Heart left ventricle (tissue), 16 donors: ENCODE data around the gene GPR148. TPM values are rescaled to one million over a fixed set of nuclear protein-coding genes. Genes with fewer than 3 reads are reported as not detected.

Source experiments
- ATAC-seq, 4 donors: fragments of 200-7000 bp; cut with Tn5 transposase; one replicate each; pipeline ENCODE4 v1.9.1; 2020 to 2022; ENCODE audit warnings: moderate library complexity in 4 of 4, mild to moderate bottlenecking in 3 of 4, moderate number of reproducible peaks in 1 of 4
- DNase-seq, 5 donors: peaks; one replicate each; pipeline ENCODE4 v3.0.0-alpha.2; 2020
- H3K27ac ChIP-seq, 12 donors: fragments of 200-600 bp; sonication (generic) in 4 of 12; one replicate each; pipeline versions ENCODE4 v1.5.0 to v1.8.0; 2016 to 2022; ENCODE audit warnings: mild to moderate bottlenecking in 2 of 12
- H3K27me3 ChIP-seq, 9 donors: fragments of 200-600 bp; sonication (generic) in 2 of 9; one replicate each; pipeline versions ENCODE4 v1.5.1 to v1.8.0; 2016 to 2022; ENCODE audit warnings: mild to moderate bottlenecking in 3 of 9
- H3K36me3 ChIP-seq, 9 donors: fragments of 200-600 bp; sonication (generic) in 2 of 9; one replicate each; pipeline versions ENCODE4 v1.5.0 to v1.8.0; 2018 to 2022; ENCODE audit warnings: mild to moderate bottlenecking in 2 of 9
- H3K4me1 ChIP-seq, 12 donors: fragments of 200-600 bp; sonication (generic) in 4 of 12; one replicate each; pipeline versions ENCODE4 v1.5.0 to v1.8.0; 2016 to 2022; ENCODE audit warnings: mild to moderate bottlenecking in 3 of 12
- H3K4me3 ChIP-seq, 12 donors: fragments of 200-600 bp; sonication (generic) in 4 of 12; one replicate each; pipeline versions ENCODE4 v1.5.0 to v1.8.0; 2017 to 2022; ENCODE audit warnings: mild to moderate bottlenecking in 9 of 12, moderate library complexity in 4 of 12
- H3K9me3 ChIP-seq, 12 donors: fragments of 200-600 bp; sonication (generic) in 4 of 12; one replicate each; pipeline versions ENCODE4 v1.5.0 to v1.8.0; 2016 to 2022; ENCODE audit warnings: mild to moderate bottlenecking in 1 of 12
- CTCF ChIP-seq, 12 donors: fragments of 200-600 bp; sonication (generic) in 4 of 12; IDR thresholded peaks; one replicate each; pipeline versions ENCODE4 v1.5.0 to v1.8.0; 2018 to 2022; ENCODE audit warnings: antibody characterized with exemption in 12 of 12, mild to moderate bottlenecking in 5 of 12
- POLR2A ChIP-seq, 2 donors: fragments of 450-650 bp; IDR thresholded peaks; one replicate each; pipeline ENCODE4 v1.6.1; 2017; ENCODE audit warnings: antibody characterized with exemption in 2 of 2, mild to moderate bottlenecking in 2 of 2, moderate library complexity in 2 of 2
- WGBS, 4 donors: extraction: QIAGEN DNeasy Blood & Tissue Kit in 2 of 4; methylation state at CpG; one replicate each; pipeline versions ENCODE4 v1.1.5 to v1.1.7; 2013 to 2018; 5-methylcytosine and 5-hydroxymethylcytosine counted together
- intact Hi-C, 10 donors: fragments of 100-400 bp; cut with DNase I; formaldehyde crosslinking; loops; one replicate each; pipeline versions ENCODE4 v1.11.1 to v1.14.2; 2022
- polyA plus RNA-seq, 2 donors: library from polyadenylated mRNA; stranded (reverse); fragments of 200-250 nt; gene quantifications; one replicate each; pipeline ENCODE4 v1.2.3, GENCODE V29; 2013
- total RNA-seq, 9 donors: library from RNA; depleted of rRNA in 2 of 9; stranded (reverse); fragments of >200 nt in 2 of 9; fragmentation: NEBNext Ultra II Directional in 3 of 9; extraction: Animal tissue kit (Norgen Biotek cat#: 25700) in 3 of 9; gene quantifications; one replicate each; pipeline versions ENCODE4 v1.1.0 to v1.2.4, GENCODE V29; 2016 to 2023
- donor health status: ischemic (EF 13 %, LVEDD 7.1; RV severe dilation, severe dysfunction).
- donor health status: healthy with polysubstance abuse.
- donor health status: DM: no; HTN: yes; CAD: no.
- donor health status: DM: no; HTN: no; CAD: no.
- donor health status: ischemic (EF 25% LVEDD 6.9; RV normal size, moderate dysfunction).
- donor health status: ischemic (EF 25% LVEDD 5.7; RV mildly dilated, moderate dysfunction).
- donor health status: healthy.
- donor health status: DM: yes; HTN: yes; CAD: no.
- donor health status: ischemic (EF 35%, LVEDD 5.7; RV mildly dilated, moderate dysfunction).
- donor health status: nonischemic (EF 11% LVEDD 7.7; RV severe dilation, severe dysfunction).
- donor health status: DM: yes; HTN: yes; CAD: no.
- donor health status: PGD.
- donor health status: ischemic (EF 29% LVEDD 5.4; RV normal size, mild dysfunction).
- donor health status: nonischemic (EF 23%, LVEDD 6.1; RV moderate dilation, normal function).

GPR148 gene
- total and polyA plus RNA-seq, 11 donors: not detected

- DNase-seq (no peak), ATAC-seq (no peak)
- Histone ChIP-seq H3K4me3 (no peak overlapping the region), H3K9me3 (no peaks in the 10 kb centered on the region), H3K27ac (no peak overlapping the region), H3K4me1 (peaks cover 0 to 15% (median 0%) of the 10 kb centered on the region in 12 donors), H3K36me3 (no peaks in the 10 kb centered on the region), H3K27me3 (peaks cover 16 to 62% (median 35%) of the 10 kb centered on the region in 9 donors)
- TF ChIP-seq CTCF (IDR thresholded peaks at IDR 0.05): no peak
- TF ChIP-seq POLR2A (IDR thresholded peaks at IDR 0.05): no peak
- 31 to 40% (median 36%) methylated on average over 8 of the region's 8 CpGs for WGBS, 4 donors
- intact Hi-C loops: no loop called here
Measured at GRCh38 chr2:130754811-130755210, 25.9 kb downstream of the GPR148 start.

GRCh38 chr2:130755256-130756052, 26.6 kb downstream of the GPR148 start, which contains the start of gene AMER3:
Gene AMER3, plus strand, starts transcription at chr2:130755540. Its CDS starts 6,533 bp downstream, at chr2:130762073.
- intact Hi-C loops: no loop called here
- TF ChIP-seq POLR2A (IDR thresholded peaks at IDR 0.05) (no peak), CTCF (IDR thresholded peaks at IDR 0.05) (no peak)
- H3K9me3 ChIP-seq: no peaks in the 10 kb centered on the region
- H3K4me3 ChIP-seq: peak within 1 kb of the TSS in 8 of 12 donors; percentile 17 to 45 (median 32)
- DNase-seq: no peak
- no peak within 1 kb of the TSS for H3K27ac ChIP-seq
- 1 to 3% (median 2%) methylated on average over 19 to 43 of the region's 43 CpGs for WGBS, 4 donors
- peaks cover 0 to 15% (median 0%) of the 10 kb centered on the region in 12 donors for H3K4me1 ChIP-seq
- peak in 2 of 4 donors; percentile 16 to 54 for ATAC-seq
- H3K36me3 ChIP-seq: no peaks in the 10 kb centered on the region
- peaks cover 16 to 68% (median 35%) of the 10 kb centered on the region in 9 donors for H3K27me3 ChIP-seq

GRCh38 chr2:130756053-130756873, 27.4 kb downstream of the GPR148 start:
- H3K4me1 ChIP-seq: peaks cover 0 to 15% (median 0%) of the 10 kb centered on the region in 12 donors
- H3K9me3 ChIP-seq: no peaks in the 10 kb centered on the region
- H3K4me3 ChIP-seq: peak overlapping the region in 8 of 12 donors; percentile 17 to 45 (median 32)
- TF ChIP-seq CTCF (IDR thresholded peaks at IDR 0.05): no peak
- TF ChIP-seq POLR2A (IDR thresholded peaks at IDR 0.05): no peak
- peak; percentile 50 to 84 (median 68) for ATAC-seq
- 1 to 3% (median 3%) methylated on average over 39 to 80 of the region's 80 CpGs for WGBS, 4 donors
- peaks cover 16 to 76% (median 35%) of the 10 kb centered on the region in 9 donors for H3K27me3 ChIP-seq
- no peak for DNase-seq
- H3K27ac ChIP-seq: no peak overlapping the region
- intact Hi-C loops: no loop called here
- no peaks in the 10 kb centered on the region for H3K36me3 ChIP-seq
